ENCODE data around the gene DCC.

DCC gene

DNA sequence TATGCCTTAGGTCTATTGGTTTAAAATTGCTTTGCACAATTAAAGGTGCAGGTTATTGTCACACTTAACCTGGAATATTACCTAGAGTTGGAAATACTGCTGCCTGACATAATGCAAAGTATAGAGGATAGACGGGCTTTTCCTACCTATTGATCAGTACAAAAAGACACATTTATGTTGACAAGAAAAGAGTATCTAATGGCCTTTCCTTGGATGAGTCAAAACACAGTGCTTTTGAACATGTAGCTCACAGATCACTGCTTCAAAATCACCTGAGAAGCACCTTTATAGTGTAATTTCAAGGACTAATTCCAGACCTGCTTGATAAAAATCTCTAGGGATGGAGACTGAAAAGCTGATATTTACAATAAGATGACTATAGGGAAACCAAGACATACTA lies 262.8 kb downstream of the DCC start:
- DNase-seq (ENCODE audit: low read depth in 2 of 2), result no peak

DNA sequence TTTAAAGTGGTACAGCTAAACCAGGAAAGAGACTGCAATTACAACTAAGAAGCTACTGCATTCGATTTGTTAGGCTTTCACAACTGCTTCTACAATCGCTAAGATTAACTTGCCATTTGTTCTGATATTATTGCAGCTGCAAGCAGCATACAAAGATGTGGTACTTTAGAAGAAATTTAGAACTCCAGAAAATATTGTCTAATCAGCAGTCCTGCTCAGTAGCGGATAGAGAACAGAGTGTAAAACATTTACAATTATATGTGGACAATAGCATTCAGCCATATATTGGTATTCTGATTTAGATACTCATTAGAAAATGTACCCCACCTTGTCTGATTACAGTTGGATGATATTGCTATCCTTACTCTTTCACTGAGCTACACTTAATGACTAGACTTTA lies 265.3 kb downstream of the DCC start:
- DNase-seq (ENCODE audit: low read depth in 2 of 2), result no peak

DNA sequence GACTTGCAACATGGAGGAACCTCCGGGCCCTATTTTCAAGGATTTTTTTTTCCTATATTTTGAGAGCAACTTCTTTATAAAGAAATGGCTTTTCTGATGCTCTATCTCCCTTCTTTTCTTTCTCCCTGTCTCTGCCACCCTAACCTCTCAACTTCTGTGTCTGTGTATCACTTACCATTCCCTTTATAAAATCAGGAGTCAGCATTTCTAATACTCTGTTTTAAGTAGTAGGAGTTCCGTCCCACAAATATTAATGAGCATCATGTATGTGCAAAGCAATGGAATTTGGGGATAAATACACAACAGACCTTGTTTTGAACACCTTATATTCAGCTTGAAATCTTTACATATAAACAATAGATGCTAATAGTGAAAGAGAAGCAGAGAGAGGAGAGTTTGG lies 268.0 kb downstream of the DCC start:
- DNase-seq (ENCODE audit: low read depth in 2 of 2), result no peak

DNA sequence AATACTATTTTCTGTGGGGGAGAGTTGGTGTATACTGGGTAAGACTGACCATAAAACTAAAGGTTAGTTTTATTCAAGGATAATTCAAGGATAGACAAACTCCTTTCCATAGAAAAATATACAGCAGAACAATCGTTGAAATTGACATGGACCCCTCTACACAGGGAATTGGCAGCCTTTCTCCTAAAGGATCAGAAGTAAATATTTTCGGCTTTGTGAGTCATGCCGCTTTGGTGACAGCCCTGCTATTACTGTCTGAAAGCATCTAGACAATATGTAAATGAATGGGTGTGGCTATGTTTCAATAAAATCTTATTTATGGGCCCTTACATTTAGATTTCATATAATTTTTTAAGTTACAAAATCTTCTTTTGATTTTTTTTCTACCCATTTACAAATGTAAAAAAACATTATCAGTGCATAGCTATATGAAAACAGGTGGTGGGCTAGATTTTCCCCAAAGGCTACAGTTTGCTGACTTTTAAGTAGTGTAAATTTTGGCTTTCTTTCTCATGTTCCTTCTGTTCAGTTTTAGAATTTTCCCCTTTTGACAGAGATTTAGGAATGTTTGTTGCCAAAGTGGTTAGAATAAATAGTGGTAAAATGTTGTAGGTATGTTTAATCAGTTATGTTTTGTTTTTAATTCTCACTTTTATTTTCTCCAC lies 270.6 kb downstream of the DCC start:
- no peak for DNase-seq (ENCODE audit: low read depth in 2 of 2)

DNA sequence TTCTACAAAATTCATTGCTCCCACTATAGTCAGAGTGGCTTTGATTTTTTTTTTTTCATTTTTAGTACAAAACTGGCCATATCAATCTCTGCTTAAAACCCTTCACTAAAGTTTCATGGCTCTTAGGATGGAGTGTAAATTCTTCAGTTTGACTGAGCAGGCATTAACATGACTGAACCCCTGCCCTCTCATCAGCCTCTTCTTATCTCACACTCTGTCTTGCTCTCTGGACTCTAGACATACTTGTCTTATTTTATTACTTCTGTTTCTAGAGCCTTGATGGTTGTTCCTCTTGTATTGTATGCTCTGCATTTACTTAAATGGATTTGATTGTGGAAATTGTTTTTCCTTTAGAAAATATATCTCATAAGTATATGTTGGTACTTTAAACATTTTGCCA lies 272.4 kb downstream of the DCC start:
- DNase-seq (ENCODE audit: low read depth in 2 of 2), result no peak

DNA sequence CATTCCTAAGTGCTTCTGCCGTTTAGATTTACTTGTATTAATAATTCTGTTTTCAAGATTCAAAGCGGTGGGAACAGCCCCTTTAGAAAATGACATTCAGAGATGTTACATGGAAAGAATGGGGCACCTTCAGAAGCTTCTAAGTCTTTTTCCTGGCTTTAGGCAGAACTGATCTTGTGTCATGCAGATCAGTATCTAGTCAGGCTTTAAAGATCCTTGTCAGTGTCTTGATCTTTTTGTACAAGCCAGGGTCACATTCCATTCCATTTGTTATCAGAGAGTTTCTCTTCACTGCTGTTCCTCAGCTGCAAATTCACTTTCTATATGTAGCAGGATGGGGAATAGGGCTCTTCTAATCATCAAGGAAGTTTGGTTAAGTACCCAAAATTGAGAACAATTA lies 275.3 kb downstream of the DCC start:
- no peak for DNase-seq (ENCODE audit: low read depth in 2 of 2)

DNA sequence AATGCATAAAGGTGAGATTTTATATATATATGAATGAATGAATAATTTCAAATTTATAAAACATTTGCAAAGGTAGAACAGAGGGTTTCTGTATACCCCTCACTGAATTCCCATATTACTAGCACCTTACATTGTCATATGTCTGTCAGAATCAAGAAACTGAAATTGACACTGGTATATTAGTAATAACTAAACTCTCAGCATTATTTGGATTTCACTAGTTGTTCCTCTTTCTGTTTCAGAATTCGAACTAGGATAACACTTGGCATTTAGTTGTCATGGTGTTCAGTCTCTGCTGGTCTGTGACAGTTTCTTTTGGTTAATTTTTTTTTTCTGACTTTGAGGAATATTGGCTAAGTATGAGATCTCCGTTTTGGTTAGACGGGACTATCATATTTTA lies 275.9 kb downstream of the DCC start:
- no peak for DNase-seq (ENCODE audit: low read depth in 2 of 2)

DNA sequence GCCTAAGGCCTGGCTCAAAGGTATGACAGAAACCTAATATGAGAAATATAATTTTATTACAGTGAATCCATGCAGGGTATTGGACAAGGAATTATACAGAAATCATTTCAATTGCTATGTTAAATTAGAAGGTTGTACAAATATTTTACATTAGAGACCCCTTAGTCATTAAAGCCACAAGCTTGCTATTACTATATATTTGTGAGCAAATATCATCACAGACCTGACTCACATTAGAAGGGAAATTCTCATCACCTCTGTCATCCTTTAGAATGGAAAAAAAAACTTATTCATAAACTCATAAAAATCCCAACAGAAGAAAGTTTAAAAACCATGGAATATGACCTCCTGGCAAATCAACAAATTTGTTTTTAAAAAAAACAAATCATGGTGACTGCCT lies 277.9 kb downstream of the DCC start:
- DNase-seq (ENCODE audit: low read depth in 2 of 2), result no peak

DNA sequence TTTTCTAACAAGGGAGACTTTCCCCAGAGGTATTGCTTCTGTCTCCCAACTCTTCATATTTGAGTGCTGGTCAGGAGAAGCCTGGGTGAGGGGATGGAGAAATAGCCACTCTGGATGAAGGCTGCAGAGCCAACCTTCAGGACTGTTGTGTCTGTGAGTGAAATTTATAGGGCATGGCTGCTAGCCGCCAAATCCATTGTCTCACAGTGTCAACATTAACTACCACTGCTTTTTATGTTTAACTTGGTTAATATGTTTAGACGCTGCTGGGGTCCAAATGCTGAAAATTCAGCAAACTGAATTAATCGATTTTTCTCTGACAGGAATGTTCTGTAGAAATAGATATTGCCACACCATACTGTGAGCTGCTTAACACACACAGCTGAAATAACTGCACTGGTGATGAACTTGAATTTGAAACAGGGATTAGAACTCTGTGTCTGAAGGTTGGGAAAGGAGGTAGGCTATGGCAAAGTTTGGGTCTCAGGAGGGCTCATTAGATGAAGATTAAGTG lies 281.0 kb downstream of the DCC start:
- DNase-seq (ENCODE audit: low read depth in 2 of 2), result no peak

DNA sequence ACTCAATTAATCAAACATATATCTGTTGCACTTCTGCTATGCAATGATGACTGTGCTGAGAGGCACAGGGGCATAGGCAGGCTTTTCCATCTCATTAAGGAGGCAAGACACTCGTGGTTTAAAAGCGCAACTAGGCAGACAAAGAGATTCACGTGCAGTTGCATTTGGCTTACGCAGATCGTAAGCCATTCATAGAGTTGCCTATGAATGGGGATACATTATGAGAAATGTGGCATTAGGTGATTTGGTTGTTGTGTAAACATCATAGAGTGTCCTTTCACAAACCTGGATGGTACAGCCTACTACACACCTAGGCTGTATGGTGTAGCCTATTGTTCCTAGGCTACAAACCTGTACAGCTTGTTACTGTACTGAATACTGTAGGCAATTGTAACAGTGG lies 284.7 kb downstream of the DCC start:
- no peak for DNase-seq (ENCODE audit: low read depth in 2 of 2)

DNA sequence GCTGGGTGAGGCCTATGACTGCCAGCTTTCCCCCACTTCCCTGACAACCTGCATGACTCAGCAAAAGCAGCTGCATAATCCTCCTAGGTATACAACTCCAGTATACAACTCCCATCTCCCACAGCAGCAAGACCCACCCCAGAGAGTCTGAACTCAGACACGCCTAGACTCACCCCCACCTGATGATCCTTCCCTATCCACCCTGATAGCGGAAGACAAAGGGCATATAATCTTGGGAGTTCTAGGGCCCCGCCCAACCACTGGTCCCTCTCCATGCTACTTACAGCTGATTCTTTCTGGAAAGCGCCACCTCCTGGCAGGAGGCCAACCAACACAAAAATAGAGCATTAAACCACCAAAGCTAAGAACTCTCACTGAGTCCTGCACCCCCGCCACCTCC lies 296.5 kb downstream of the DCC start:
- no peak for DNase-seq (ENCODE audit: low read depth in 2 of 2)

DNA sequence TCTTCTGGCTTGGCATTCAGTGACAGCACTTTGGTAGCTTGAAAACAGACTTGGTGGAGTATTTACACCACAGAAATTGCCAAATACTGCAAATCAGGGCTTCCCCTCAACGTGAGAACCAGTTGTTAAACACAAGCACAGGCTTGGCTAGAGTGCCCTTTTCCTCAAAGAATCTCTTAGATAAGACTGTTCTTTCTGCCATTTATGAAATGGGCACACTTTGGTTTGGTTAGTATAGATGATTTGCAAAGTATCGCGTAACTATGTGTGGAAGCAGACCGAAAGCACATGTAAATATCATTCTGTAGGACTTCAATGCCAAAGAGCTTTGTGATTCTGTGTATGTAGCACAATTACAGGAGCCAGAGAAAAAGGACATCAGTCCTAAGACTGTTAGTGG lies 308.2 kb downstream of the DCC start:
- no peak for DNase-seq (ENCODE audit: low read depth in 2 of 2)

DNA sequence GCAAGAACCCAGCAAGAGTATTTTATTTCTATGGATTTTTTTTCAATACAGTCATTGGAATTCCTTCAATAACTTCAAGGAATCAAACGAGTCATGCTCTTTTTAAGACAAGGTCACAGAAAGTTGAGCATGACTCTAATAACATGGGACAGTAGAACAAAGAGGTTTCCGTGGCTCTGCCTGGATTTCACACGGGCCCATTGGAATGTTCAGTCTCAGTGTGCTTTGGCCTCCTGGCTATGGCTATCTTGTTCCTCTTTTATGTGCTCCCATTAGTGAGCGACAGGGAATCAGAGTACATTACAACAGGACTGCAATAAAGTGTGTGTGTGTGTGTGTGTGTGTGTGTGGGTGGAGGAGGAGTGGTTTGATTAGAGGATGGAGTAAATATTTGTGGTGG lies 312.4 kb downstream of the DCC start:
- DNase-seq (ENCODE audit: low read depth in 2 of 2), result no peak

DNA sequence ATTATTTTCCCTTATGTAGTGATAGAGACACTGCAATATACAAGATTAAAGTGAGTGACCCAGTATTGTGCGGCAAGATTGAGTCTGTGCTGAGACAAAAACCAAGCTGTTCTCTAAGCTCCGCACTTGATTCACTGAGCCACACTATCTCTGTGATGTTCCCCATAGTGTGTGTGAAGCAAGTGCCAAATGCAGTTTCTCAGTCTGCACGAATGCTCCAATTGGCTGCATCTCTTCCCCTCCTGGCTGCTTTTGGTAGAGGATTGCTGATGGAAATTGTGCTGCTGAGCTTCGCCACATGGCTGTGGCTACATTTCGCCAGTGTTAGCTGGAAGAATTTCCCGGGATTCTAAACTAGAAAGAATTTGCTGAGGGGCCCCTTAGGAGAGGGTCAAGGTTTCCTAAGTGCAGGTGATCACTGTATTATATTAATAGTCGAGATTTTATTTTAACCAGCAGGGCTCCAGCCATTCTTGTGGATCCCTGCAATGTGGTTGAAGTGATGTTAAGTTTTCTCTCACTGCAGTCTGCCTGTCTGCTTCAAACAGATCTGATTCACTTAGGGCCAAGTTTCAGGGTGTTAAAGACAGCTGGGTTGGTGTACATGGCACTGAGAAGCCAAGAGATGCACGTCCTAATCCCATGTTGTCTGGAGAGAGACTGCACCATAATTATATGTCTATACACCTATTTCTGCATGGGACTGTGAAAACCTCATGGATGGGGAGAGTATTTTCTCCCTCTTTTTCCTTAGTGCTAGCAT lies 317.2 kb downstream of the DCC start:
- no peak for DNase-seq (ENCODE audit: low read depth in 2 of 2)

DNA sequence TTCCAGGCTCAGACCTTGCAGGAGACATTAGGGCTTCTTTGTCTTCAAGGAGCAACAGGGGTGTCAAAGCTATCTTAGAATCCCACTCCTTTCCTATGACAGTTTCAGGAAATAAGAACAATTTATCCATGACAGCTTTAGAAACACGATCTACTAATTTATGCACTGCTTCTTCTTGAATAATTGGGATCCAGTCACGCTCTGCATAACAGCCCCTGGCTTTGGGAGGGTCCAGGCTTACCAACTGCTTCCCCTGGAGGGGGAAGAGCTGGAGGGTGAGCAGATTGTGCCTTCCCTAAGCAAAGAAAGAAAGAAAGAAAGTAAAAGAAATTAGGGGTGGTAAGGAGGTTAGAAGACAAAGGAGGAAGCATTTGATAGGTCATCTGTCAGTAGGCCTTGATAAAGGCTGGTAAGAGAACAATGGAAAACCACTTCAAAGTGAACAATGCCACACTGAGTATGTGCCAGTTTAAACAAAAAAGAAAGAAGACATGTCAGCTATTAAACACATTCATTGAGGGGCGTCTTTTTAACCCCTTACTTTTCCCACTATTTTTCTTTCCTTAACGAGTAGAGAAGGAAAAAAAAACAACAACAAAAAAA lies 327.6 kb downstream of the DCC start:
- no peak for DNase-seq (ENCODE audit: low read depth in 2 of 2)

DNA sequence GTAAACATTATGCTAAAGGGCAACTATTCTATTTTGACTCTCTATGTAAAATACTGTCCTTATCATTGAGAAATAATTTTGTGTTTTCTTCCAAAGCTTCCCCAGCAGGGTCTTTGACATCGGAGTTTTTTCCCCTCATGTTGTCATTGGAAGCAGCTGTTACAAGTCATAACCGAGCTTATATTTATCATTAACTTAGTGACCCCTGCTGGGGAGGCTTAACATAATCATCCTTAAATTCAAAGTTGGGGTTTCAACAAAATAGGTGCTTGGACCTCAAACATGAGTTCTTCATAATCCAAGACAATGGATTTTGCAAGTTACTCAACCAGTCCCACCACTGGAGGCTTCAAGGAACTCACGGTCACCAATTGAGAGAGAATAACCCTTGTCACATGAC lies 330.9 kb downstream of the DCC start:
- DNase-seq (ENCODE audit: low read depth in 2 of 2), result no peak

DNA sequence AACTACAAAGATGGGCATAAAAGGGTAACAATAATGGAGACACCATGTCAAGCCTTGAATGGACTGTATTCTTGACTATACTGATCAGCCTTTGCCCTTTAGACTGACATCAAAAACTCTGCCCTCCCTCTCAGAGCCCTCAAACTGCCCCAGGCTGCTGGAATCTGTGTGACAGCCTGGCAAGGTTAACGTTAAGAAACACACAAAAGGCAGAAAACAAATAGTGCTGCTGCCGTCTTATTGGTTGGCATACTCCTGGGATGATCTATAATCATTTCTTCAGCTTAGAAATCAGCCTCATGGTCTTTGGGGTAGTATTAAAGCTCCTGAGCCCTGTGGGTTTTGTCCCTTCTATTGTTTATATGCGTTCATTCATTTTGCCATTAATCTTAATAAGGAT lies 338.0 kb downstream of the DCC start:
- no peak for DNase-seq (ENCODE audit: low read depth in 2 of 2)

DNA sequence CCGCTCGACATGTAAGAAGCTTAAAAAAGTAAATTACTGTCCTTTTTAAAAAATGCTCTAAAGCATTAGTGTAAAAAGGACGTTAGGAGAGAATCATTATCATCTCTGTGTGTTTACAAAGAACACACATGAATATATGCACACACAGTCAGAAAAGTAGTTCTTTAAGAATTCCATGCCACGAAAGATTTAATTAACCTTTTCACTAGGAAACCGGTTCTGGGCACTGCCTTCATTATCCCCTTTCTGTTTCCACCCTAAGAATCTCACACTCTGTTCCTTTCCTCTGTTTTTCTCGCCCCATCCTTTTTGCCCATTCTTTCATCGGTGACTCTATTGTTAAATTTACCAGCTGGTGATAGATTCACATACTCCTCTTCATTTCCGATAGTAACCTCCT lies 338.6 kb downstream of the DCC start:
- no peak for DNase-seq (ENCODE audit: low read depth in 2 of 2)

DNA sequence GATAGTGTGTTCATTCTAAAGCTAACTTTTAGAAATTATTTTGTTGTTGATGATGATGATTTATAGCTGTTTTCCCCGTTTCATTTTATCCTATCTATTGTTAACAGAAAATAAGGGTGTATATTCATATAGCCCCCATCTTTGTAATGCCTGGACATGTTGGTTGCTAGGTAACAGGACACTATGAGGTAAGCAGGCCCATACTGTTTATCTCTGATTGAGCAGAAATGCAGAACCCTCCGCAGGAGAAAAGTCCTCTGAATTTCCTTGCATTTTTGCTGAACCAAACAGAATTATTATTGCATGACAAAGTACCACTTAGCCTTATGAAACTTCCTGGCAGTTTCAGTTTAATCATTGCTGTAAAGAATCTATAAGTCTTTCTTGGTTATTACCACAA lies 339.4 kb downstream of the DCC start:
- no peak for DNase-seq (ENCODE audit: low read depth in 2 of 2)

DNA sequence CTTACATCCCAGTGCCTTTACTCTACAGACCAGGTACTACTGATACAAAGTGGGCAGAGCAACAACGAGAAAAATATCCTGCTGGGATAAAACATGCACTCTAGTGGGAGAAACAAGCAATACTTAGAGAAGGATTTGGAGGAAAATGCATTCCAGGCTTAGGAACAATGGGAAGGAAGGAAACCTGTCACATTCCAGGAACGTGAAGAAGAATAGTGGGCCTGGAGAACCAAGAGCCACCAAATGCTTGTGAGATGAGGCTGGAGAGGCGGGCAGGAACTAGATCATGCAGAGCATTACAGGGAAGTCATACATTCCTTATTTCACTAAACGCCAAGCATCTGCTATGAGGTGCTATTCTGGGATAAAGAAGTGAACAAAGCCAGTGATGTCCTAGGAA lies 342.3 kb downstream of the DCC start:
- no peak for DNase-seq (ENCODE audit: low read depth in 2 of 2)

DNA sequence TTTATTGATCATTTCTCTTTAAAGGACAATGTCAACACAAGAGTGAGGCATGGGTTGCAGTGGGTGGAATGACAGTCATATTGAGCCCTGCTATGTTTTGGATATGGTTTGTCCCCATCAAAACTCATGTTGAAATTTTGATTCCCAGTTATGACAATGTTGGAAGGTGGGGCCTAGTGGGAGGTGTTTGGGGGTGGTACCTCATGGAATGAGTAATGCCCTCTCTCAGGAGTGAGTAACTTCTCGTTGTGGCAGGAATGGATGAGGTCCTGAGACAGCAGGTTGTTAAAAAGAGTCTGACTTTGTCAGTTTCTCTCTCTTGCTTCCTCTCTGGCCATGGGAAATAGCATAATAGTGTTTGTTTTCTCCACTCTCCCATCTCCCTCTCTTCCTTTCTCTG lies 345.3 kb downstream of the DCC start:
- DNase-seq (ENCODE audit: low read depth in 2 of 2), result no peak

DNA sequence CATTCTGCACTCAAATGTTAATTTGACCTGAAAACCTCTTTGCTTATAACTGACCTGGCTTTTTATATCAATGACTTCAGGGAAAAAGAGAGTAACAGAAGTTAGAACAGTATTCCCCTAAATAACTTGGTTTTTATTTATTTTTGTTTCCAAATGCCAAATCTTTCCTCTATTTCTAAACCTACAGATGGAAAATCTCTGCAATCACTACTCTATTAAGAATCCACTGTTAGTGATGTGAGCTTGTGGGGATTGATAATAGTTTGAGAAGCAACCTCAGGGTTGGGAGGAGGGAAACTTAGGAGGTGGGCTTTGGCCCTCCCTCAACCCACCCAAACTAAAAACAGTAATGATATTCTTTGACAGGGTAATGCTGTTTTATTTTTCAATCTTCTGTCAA lies 351.8 kb downstream of the DCC start:
- DNase-seq (ENCODE audit: low read depth in 2 of 2), result no peak

DNA sequence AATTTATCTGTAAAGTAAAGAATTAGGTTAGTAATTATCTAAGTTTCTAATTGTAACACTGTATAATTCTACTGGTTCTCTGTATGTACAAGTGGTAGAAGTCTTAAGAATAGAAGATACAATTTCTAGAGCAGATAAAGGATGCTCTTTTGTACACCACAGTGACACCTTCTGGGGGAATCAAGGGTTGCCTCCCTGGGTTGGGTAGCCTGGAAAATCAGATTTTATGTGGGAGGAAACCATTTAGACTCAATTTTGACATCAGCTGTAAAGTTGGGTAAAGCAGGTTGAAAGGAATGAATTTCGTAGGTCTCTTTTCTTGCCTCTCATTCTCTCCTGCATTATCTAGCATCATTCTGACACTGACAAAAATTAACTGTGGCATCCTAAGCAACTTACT lies 354.8 kb downstream of the DCC start:
- DNase-seq (ENCODE audit: low read depth in 2 of 2), result no peak

Data from activated CD8-positive, alpha-beta memory T cell treated with anti-CD3 and anti-CD28 coated beads for 4 hours (primary cell).